ENCODE measurements around the gene SIMC1.

The SIMC1 gene

DNA sequence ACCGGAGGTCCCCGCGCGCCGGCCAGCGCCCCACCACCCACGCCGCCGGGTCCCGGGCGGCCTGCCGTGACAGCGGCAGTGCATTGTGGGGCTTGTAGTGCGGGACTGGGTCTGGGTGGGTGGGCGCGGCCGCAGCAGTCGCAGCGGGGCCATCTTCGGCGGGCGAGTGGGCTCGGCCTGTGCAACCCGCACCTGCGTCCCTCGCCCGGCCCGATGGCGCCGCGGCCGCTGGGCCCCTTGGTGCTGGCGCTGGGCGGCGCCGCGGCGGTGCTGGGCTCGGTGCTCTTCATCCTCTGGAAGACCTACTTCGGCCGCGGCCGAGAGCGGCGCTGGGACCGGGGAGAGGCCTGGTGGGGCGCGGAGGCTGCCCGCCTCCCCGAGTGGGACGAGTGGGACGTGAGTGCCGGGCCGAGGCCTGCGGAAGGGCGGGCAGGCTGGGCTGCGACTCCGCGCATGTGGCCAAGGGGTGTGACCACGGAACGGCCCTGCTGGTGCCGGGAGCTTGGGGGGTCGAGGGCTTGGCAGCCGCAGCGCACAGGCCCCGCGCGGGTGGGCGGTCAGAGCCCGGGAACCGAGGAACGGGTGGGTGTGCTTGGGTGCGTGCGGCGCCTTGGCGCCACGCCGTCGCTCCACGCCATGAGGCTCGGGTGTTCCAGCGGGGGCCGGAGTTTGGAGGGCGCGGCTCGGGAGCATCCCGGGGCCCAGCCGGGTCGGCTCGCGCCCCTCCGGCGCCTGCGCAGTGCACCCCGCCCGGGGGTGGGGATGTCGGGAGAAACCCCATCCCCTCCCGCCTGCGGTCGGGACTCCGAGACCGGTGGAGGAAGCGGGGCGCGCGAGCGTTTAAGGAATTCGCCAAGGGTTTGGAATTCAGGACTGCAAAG is 127.4 kb downstream of the SIMC1 start, which contains the start of gene ARL10:
Gene ARL10 (plus strand): TSS at position 137 of the 881 bp plus-strand sequence. CDS start 77 bp downstream, at position 214.
- no peak for DNase-seq

- DNase-seq = no peak
These were observed 128.1 kb downstream of the SIMC1 start for GRCh38 chr5:176366232-176366894.

DNA sequence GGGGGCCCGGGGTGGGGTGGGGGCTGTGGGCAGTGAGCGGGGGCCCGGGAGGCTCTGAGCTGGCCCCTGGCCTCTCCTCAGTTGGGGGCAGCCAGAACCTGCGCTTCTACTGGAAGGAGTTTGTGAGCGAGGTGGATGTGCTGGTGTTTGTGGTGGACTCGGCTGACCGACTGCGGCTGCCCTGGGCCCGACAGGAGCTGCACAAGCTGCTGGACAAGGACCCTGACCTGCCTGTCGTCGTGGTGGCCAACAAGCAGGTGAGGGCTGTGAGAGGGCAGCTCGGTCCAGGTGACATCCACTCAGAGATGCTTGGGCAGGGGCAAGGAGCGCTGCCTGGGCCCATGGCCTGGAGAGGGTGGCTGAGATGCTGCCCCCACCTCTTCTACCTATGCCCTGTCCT is 130.5 kb downstream of the SIMC1 start:
- DNase-seq = no peak

DNA sequence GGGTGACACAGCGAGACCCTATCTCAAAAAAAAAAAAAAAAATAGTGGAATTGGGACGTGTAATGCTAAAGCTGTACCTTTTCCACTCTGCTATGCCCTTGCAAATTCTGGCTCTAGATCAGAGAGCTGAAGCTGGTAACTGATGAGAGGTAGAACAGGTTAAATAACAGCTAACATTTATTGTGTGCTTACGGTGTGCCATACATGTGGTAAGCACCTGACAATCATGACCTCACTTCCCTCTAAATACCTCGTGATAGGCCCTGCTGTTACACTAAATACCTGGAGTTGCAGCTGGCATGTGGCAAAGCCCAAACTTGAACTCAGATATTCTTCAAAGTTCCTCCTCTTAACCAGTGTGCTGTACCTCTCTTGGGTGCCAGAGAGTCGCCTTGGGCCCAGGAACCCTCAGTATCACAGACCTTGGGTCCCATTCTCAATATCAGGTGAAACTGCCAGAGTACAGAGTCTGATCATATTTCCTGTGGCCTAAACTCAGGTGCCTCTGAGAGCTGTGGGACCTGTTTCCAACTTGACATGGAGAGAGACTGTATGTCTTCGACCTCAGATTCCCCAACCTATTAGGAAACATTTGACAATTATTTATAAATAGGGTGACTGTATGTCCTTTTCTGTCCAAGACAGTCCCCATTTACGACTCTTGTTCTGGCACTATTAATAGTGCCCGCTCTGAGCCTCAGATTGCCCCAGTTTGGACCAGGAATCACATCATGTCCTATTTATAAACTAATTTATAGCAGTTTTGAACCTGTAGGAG is 131.9 kb downstream of the SIMC1 start:
- DNase-seq = no peak

- DNase-seq = no peak
These were observed 133.7 kb downstream of the SIMC1 start for GRCh38 chr5:176371621-176372539.

GRCh38 chr5:176373100-176373818 is 135.0 kb downstream of the SIMC1 start:
- DNase-seq = no peak

DNA sequence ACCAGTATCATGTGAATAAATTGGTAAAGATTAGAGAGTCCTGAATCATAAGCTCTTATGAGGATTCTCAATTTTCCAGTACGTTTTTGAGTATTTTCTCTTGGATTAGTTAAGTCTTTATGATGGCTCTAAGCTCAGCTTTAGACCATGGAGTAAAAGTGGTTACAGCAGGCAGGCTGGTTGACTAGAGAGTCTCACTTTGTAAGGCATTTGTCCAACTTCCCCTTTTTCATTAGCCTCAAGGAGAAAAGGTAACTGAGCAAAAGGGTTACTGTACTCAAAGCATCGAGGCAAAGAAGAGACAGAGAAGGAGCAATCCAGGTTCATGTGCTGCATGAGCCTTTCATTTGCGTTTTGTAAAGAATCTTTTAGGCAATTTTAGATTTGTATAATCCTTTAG is 141.7 kb downstream of the SIMC1 start:
- DNase-seq = no peak

DNA sequence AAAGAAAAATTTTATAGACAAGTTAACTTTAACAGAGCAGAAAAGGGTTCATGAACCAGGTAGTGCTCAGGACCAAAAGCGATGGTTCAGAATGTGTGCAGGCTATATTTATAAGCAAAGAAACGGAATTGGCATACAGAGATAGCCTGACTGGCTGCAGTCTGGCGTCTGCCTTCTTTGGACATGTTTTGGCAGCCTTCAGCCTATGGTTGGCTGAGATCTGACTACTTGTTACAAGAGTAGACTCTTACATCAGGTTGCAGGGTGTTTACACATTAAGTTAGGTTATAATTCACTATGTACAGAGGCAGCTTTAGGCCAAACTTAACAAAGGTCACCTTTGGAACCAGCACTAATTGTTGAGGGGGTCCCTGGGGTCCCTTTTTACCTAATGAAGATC is 143.2 kb downstream of the SIMC1 start:
- DNase-seq = no peak

- DNase-seq = no peak
These were observed 143.8 kb downstream of the SIMC1 start for GRCh38 chr5:176381979-176382378.

- DNase-seq = no peak
These were observed 144.5 kb downstream of the SIMC1 start for GRCh38 chr5:176382721-176383120.

- DNase-seq = no peak
These were observed 145.2 kb downstream of the SIMC1 start for GRCh38 chr5:176383248-176383905.

GRCh38 chr5:176383961-176384360 is 145.7 kb downstream of the SIMC1 start:
- DNase-seq = no peak

- no peak for DNase-seq
These were observed 146.2 kb downstream of the SIMC1 start for GRCh38 chr5:176384366-176384930.

- no peak for DNase-seq
These were observed 146.8 kb downstream of the SIMC1 start for GRCh38 chr5:176384991-176385390.

DNA sequence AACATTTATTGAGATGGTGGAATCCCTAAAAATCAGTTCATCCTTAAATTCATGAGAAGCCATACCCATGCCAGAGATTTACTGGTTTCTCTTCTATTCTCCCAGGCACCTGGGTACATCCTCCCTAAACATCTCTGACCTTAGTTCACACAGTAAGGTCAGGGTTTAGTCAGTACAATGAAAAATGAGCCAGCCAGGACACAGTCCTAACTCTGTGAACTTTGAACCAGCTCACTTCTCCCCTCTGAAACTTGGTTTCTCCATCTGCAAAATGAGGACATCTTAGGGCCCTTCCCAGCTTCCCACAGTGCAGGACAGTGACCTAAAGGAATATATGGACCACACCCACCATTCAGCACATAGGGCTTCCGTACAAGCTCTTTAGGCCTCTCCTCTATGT is 148.3 kb downstream of the SIMC1 start:
- DNase-seq = no peak

DNA sequence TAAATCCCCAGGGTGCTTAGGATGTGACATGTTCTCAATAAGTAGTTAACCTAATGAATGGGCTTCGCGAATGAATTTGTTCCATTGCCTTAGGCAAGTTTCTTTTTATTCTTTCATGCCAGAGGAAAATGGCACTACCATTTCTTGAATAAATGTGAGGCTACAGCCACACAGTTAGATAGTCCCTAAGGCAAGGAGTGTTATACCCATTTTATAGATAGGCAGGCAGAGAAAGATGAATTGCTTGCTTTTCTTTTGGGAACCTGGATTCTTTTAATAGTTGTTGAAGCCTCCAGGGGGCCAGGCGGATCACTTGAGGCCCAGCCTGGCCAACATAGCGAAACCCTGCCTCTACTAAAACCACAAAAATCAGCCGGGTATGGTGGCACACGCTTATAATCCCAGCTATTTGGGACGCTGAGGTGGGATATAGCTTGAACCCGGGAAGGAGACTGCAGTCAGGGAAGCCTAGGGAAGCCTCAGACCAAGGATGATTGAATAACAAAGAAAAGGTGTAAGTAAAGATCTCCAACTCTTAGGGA is 149.2 kb downstream of the SIMC1 start:
- no peak for DNase-seq

DNA sequence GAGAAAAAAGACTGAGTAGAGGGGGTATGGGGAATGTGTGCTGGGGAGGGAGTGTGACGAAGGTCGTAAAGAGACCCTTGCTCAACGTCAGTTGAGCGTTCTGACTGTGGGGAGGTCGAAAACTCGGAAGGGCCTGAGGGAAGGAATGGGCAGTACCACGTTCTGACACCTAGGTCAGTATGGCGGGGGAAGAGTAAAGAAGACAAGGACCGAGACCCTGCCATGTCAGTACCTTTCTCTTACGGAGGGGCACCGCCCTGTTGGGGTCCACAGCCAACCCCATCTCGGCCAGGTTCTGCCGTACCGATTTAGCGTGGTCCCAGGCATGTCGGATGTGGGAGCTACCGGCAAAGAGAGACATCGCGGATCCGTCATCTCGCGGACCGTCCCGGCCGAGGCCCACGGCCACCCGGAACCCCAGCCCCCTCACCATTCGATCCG is 149.8 kb downstream of the SIMC1 start:
- peak in 1 of 3 experiments; percentile 35 for DNase-seq

DNA sequence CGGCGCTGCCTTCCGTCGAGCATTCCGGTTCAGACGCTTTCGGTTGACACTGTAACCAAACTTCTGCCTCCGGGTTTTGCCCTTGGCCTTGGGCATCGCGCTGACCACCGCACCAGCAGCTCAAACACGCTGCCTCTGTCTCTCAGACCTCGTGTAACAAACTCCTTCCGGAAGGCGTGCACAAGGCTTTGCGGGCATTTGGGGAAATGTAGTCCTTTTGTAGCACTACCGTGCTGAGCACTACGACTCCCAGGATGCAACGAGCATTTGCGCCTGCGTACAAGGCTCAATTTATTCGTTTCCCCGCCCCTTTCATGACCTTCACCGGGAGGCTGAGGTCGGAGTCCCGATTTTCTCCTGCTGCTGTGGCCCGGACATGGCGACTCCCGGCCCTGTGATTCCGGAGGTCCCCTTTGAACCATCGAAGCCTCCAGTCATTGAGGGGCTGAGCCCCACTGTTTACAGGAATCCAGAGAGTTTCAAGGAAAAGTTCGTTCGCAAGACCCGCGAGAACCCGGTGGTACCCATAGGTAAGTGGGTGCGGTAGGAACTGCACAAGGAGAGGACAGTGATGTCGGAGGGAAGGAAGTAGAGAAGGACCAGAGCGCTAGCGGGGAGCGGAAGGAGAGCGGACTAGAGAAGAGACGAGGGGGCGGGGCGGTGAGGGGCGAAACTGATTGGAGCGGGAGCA is 150.4 kb downstream of the SIMC1 start, which contains the start of the genes HIGD2A and NOP16:
Gene HIGD2A (plus strand): TSS at position 308 of the 691 bp plus-strand sequence. CDS start 69 bp downstream, at position 377.
Gene NOP16 (minus strand): TSS at position 155 of the 691 bp plus-strand sequence. CDS start 59 bp downstream, at position 96.
- peak; percentile 94 to 98 (median 98) for DNase-seq

All from NCI-H1417 (cell line).